GM19467 (cell line): ENCODE data around the gene KIAA1671.
"Not testable (repeated sequence)": the region's sequence is repeated elsewhere in the genome, so short reads cannot be mapped to it uniquely, and the experiment has no call there.

Experiments used
- ATAC-seq: cut with Tn5 transposase; IDR thresholded peaks from one replicate; pipeline ENCODE4 v1.9.1; 2021; ENCODE audit warnings: mild to moderate bottlenecking, moderate library complexity; ENCODE audit not compliant: unreplicated experiment

KIAA1671 gene

GRCh38 chr22:25161916-25162530 lies 209.5 kb downstream of the KIAA1671 start:
- no peak for ATAC-seq

DNA sequence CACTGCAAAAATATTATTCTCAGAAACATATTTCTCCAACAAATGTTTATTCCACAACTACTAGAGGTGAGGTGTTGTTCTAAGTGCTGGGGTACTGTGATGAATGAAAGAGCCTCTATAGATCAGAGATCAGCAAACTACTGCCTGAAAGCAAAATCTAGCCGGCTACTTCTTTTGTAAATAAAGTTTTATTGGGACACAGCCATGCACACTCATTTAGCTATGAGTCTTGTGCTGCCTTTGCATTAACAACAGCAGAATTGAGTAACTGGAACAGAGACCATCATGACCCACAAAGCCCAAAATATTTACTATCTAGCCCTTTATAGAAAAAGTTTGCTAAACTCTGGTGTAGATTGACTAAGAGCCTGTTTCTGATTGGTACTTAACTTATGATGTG lies 210.0 kb downstream of the KIAA1671 start:
- ATAC-seq: no peak

- ATAC-seq: no peak
Observed at GRCh38 chr22:25165785-25166184, 213.3 kb downstream of the KIAA1671 start.

GRCh38 chr22:25166266-25167040 lies 213.9 kb downstream of the KIAA1671 start:
- ATAC-seq: no peak

DNA sequence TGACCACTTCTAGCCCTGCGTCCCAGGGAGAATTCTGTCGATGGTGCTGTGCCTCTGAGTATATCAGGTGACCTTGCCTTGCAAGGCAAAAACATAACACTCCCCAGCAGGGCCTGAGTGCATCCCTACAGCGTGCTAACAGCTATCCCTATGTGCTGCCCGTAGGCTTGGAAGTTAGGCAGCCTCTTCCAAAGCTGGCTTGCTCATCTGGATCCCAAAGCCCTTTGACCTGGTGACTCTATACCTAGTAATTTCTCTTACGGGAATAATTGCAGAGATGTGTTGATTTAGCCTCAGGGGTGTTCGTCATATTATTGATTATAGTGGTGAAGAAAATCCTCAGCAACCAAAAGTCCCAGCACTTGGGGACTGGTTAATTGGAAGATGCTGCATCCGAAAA lies 214.6 kb downstream of the KIAA1671 start:
- ATAC-seq: no peak

DNA sequence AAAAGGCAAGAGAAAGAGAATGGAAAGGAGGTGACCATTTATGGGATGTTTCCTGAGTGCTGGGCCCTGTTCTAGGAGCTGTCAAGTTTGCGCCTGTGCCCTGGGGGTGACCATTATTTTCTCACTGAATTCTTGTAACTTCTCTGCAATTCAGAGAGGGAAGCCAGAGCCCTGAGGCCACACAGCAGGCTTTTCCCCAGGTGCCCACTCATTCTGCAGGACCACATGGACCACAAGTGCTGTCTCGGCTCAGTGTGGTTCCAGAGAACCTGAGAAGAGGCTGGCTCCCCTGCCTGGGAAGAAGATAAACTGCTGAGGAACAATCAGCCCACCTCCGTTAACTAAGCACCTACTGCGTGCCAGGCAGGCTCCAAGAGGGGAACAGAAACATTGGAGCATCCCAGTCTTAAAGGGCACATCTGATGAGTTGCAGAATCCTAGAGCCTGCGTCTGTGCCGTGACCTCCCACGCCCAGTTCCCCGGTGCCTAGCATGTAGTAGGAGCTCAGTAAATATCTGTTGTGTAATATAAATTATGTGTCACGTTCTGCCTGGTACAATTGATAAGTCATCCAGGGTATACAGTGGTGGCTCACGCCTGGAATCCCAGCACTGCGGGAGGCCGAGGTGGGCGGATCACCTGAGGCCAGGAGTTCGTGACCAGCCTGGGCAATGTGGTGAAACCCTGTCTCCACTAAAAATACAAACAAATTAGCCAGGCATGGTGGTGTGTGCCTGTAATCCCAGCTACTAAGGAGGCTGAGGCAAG lies 215.5 kb downstream of the KIAA1671 start:
- ATAC-seq: no peak

GRCh38 chr22:25169278-25170031 lies 216.9 kb downstream of the KIAA1671 start:
- no peak for ATAC-seq

DNA sequence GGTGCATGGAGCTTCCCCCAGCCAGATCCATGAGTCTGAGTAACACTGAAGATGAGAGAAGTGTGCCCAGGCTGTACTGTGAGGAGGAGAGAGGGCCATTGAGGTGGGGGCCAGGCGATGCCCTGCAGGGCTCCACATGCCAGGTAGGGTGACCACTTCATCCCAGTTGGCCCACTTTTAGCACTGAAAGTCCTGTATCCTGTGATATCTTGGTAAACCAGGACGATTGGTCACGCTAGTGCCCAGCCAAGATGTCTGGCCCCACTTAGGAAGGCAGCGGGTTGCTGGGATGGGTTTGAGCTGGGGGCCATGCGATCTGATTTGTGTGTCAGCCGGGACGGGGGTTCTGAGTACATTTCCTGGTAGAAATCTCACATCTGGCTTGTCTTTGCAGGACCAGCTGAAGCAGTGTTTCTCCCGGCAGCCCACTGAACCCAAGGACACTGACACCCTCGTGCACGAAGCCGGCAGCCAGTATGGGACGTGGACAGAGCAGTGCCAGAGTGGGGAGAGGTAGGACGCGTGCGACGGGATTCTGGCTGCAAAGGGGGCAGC lies 218.0 kb downstream of the KIAA1671 start:
- ATAC-seq: no peak

- no peak for ATAC-seq
Observed at GRCh38 chr22:25172153-25172552, 219.6 kb downstream of the KIAA1671 start.

- ATAC-seq: no peak
Observed at GRCh38 chr22:25174156-25174887, 221.8 kb downstream of the KIAA1671 start.

- ATAC-seq: no peak
Observed at GRCh38 chr22:25174888-25175411, 222.4 kb downstream of the KIAA1671 start.

DNA sequence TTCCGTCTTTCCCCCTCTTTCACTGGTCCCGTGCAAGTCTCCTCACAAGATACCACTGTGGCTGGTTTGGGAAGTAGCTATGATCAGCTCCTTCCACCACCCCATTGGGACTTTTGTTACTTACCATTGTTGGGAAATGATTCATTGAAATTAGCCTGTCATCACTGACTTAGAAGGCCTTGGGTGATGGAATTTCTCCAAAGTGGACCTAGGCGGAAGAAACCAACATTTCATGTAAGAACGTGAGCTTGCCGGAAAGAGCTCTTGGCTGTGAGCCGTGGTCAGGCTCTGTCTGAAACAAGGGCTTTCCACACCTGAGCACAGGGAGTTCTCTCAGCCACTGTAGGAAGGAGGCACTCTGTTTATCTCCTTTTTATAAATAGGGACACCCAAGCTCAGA lies 223.7 kb downstream of the KIAA1671 start:
- ATAC-seq: no peak

GRCh38 chr22:25176799-25177198 lies 224.3 kb downstream of the KIAA1671 start:
- no peak for ATAC-seq

GRCh38 chr22:25177226-25177625 lies 224.7 kb downstream of the KIAA1671 start:
- no peak for ATAC-seq

- ATAC-seq: no peak
Observed at GRCh38 chr22:25177895-25178294, 225.4 kb downstream of the KIAA1671 start.

- not testable (repeated sequence) for ATAC-seq
Observed at GRCh38 chr22:25178348-25178747, 225.8 kb downstream of the KIAA1671 start.

DNA sequence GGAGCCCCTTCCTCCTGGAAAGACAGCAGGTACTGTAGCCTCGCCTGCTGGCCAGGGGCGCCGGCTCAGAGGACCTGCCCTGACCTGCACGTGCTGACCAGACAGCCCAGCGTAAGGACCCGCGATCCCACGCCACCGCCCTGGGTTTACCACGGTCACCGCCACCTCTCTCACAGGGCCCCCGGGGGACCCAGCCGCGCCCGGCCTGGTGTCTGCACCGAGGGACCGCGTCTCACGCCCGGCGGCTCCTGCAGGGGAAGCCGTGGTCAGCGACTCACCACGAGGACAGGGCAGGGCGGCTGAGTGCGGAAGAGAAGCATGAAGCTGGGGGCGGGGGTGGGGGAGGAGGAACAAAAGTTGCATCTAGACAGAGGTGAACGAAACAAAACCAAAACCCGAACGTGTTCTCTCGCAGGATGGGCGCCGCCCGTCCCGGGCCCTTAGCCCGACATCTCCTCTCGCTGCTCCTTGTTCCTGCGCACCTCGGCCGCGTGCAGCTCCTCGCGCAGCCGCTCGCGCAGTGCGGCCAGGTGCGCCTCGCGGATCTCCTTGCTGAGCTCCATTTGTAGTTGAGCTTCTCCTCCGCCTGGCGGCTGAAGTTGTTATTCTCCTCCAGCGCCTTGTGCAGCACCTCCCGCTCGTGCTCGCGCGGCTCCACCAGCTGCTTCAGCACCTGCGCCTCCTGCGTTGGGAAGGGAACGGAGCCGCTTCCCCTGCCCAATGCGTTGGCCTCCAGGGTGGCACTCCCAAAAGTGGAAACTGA lies 226.5 kb downstream of the KIAA1671 start:
- ATAC-seq: not testable (repeated sequence)

DNA sequence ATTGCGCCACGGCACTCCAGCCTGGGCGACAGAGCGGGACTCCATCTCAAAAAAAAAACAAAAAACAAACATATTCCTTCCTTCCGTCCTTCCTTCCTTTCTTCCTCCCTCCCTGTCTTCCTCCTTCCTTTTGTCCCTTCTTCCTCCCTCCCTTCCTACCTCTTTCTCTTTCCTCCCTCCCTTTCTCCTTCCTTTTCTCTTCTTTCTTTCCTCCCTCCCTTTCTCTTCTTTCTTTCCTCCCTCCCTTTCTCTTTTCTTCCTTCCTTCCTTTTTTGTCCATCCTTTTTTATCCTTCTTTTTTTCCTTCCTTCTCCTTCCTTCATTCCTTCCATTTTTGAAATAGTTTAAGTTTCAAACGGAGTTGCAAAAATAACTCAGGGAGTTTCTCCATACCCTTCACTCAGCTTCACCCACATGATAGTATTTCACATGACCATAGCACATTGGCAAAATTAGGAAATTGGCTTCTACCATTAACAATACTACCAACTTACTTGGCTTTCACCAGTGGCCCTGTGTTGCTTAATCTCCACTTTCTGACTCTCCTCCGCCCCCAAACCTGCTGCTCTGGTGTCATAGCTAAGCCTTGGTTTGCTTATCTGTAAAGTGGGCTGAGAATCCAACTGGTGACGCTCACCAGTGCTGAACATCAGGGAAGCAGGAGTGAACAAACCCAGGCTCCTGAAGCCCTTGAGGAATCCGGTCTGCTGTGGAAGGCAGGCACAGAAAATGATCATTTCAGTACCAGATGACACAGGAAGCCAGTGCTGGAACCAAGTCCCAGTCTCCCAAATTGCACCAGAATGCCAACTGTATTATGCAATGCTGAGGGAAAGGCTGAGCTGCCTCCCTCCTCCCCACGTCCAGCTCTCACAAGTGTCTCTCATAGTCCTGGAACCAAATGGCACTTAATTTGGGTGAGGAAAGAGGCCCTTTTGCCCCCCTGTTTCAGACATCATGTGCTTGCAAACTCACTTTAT lies 229.9 kb downstream of the KIAA1671 start:
- ATAC-seq: no peak
